HG03521 (cell line): ENCODE data around the gene MYO3B.
"Not testable (repeated sequence)": the region's sequence is repeated elsewhere in the genome, so short reads cannot be mapped to it uniquely, and the experiment has no call there.

Experiments used
- ATAC-seq: cut with Tn5 transposase; IDR thresholded peaks from one replicate; pipeline ENCODE4 v1.9.1; 2021; ENCODE audit warnings: mild to moderate bottlenecking, moderate library complexity; ENCODE audit not compliant: unreplicated experiment

The MYO3B gene

GRCh38 chr2:170408461-170409163 lies 230.7 kb downstream of the MYO3B start:
- ATAC-seq = peak; percentile 72

DNA sequence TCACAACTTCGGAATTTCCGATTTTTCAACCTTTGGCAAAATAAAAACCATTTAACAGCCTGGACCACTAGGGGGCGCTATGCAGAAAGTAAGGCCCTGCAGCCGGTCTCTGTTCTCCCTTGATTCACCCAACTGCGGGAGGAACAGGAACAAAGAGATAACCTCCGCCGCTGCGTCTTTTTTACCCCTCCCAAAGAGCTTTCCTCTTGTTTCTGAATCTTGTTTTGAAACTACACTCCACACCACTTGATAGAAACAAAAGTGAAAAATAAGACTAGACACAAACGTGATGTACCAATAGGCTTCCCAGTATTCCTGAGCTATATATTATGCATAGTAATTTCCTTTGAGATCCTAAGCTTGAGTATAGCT lies 231.2 kb downstream of the MYO3B start:
- ATAC-seq = no peak

- ATAC-seq = no peak
Observed at GRCh38 chr2:170411660-170412059, 233.7 kb downstream of the MYO3B start.

GRCh38 chr2:170420961-170421687 lies 243.2 kb downstream of the MYO3B start:
- no peak for ATAC-seq

DNA sequence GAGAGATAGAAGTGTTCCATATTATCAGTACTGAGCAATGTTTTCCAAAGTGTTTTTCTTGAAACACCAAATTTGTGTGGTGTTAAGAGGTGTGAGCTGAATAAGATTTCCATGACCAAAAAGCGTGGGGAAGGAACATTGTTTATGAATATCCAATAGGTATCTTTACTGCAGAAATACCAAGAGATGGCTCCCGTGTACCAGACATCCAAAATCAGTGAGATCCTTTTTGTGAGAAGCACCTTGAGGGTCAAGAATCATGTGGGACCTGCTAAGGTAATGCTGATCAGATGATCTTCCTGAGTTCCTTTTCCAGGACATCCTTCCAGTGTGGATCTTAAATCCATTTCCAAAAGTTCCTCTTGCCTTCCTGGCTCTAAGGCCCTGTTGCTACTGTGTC lies 246.0 kb downstream of the MYO3B start:
- ATAC-seq = no peak

- ATAC-seq = no peak
Observed at GRCh38 chr2:170425281-170425751, 247.4 kb downstream of the MYO3B start.

DNA sequence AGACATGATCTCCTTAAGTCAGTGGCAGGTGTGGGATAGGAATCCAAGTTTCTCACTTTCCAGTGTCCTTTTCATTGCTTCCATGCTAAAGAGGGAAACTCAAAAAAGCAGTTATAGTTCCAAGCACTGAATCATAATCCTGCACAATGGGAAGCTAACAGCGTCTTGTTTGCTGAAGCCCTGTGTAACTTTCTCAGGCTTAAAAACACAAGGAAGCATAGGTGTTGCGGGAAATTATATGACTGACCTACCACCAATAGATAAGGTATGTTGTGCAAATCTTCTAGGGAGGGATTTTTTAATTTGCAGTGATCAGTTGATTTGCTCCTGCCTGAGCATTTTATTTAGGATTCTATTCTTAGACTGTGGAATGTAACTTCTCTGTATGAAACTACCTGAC lies 250.9 kb downstream of the MYO3B start:
- no peak for ATAC-seq

GRCh38 chr2:170432823-170433222 lies 254.9 kb downstream of the MYO3B start:
- no peak for ATAC-seq

DNA sequence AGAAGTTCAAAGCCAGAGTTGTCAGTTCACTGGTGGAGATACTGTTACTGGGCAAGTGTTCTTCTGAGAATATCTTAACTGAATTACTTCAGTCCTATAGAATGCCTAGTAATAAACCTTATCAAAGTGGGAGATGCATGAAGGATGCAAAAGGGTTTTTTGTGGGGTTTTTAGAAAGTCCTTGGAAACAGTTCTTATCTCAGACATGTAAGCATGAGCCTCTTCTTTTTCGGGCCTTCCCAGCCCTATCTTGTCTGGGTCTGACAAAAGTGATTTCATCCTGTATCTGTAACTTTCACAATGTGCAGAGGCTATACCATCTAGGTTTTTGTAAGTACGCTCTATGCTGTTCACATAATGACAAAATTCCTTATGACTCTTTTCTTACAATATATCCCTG lies 255.5 kb downstream of the MYO3B start:
- no peak for ATAC-seq

DNA sequence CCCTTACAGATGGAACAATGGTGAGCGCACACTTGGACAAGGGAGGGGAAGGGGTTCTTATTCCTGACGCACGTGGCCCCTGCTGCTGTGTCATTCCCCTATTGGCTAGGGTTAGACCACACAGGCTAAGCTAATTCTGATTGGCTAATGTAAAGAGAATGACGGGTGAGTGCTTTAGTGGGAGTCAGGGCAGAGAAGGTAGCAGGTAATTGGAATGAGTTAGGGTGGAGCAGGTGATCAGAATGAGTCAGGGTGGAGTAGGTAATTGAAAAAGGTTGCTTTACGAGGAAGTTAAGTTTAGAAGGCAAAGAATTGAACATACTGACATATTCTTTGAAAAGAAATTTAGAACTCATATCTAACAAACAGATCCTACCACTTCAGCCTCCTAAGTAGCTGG lies 256.4 kb downstream of the MYO3B start:
- not testable (repeated sequence) for ATAC-seq

GRCh38 chr2:170434900-170435621 lies 257.1 kb downstream of the MYO3B start:
- peak; percentile 61 for ATAC-seq

GRCh38 chr2:170436077-170436943 lies 258.4 kb downstream of the MYO3B start:
- no peak for ATAC-seq

GRCh38 chr2:170446078-170446477 lies 268.1 kb downstream of the MYO3B start:
- no peak for ATAC-seq

DNA sequence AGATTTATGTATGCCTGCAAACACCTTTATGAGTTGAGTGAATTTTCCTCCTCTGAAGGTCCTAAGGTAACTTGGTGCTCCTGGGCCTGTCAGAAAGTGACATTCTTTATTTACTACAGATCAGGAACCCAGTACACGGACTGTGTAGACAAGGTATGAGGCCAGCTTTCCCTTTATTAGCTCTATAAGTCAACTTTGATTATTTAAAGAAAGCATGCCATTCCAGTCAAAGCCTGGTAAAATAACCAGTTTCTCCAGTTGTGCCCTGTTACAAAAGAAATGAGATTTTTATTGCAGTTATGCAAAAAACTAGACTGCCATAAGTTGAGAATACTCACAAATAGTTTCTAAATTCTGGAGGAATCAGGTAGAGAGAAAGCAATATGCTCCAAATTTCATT lies 271.1 kb downstream of the MYO3B start:
- ATAC-seq = no peak

DNA sequence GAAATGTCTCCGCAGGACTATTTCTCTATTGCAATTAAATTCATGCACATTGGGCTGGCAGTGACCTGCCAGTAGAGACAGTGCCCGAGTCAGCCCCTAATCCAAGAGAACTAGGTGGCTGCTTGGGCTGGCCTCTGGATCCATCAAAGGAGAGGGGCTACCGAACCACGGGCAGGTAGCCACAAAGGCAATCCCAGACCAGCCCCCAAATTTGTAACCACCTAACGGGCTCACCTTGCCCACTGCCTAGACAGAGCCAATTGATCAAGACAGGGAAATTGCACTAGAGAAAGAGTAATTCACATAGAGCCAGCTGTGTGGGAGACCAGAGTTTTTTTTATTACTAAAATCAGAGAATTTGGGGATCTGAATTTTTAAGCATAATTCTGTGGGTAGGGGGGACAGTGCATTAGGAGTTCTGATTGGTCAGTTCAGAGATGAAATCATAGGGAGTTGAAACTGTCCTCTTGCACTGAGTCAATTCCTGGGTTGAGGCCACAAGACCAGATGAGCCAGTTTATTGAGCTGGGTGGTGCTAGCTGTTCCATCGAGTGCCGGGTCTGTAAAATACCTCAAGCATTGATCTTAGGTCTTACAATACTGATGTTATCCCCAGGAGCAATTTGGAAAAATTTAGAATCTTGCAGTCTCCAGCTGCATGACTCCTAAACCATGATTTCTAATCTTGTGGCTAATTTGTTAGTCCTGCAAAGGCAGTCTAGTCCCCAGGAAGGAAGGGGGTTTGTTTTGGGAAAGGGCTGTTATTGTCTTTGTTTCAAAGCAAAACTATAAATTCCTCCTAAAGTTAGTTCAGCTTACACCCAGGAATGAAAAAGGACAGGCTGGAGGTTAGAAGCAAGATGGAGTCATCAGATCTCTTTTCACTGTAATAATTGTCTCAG lies 276.8 kb downstream of the MYO3B start:
- no peak for ATAC-seq

GRCh38 chr2:170455617-170456426 lies 277.9 kb downstream of the MYO3B start:
- ATAC-seq = no peak

DNA sequence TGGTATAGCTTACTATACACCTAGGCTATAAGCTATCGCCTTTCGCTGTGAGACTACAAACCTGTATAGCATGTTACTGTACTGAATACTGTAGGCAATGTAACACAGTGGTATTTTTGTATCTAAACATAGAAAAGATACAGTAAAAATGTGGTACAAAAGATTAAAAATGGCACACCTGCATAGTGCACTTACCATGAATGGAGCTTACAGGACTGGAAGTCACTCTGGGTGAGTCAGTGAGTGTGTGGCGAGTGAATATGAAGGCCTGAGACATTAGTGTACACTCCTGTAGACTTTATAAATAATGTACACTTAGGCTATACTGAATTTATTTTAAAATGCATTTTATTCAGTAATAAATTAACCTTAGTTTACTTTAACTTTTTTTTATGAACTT lies 279.0 kb downstream of the MYO3B start:
- no peak for ATAC-seq

DNA sequence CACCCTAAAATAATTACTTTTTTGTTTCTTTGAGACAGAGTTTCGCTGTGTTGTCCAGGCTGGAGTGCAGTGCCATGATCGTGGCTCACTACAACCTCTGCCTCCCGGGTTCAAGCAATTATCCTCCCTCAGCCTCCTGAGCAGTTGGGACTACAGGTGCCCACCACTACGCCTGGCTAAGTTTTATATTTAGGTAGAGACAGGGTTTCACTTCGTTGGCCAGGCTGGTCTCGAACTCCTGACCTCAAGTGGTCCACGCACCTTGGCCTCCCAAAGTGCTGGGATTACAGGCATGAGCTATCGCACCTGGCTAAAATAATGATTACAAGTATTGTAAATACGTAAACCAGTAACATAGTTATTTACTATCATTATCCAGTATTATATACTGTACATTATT lies 279.8 kb downstream of the MYO3B start:
- ATAC-seq = no peak

- no peak for ATAC-seq
Observed at GRCh38 chr2:170461889-170462288, 283.9 kb downstream of the MYO3B start.
